ENCODE measurements around the gene SSTR3.
A peak's percentile ranks its signal among the peaks of the same experiment; 100 is the strongest.
"Not testable (repeated sequence)": the region's sequence is repeated elsewhere in the genome, so short reads cannot be mapped to it uniquely, and the experiment has no call there.

The SSTR3 gene

GRCh38 chr22:37179126-37179470 lies 33.2 kb downstream of the SSTR3 start:
- no peak for DNase-seq

GRCh38 chr22:37178350-37179125 lies 33.7 kb downstream of the SSTR3 start:
- no peak for DNase-seq

- DNase-seq: no peak
These were observed 34.5 kb downstream of the SSTR3 start for GRCh38 chr22:37177755-37178154.

DNA sequence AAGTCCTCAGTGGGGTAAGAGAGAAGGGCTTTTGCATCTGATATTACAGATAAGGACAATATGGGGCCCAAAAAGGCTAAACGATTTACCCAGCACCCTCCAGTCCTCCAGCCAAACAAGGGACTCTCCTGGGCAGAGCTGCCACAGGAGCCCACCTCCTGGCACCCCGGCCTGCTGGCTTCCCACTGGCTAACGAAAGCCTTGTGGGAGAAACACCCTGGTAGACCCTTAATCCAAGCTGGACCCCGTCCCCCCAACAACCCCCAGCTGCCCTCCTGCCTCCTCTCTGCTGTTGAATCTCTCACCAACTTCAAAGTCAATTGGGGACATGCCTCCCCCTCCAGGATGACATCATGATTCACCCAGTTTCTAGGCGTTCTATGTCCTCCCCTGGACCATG lies 35.1 kb downstream of the SSTR3 start:
- no peak for DNase-seq

DNA sequence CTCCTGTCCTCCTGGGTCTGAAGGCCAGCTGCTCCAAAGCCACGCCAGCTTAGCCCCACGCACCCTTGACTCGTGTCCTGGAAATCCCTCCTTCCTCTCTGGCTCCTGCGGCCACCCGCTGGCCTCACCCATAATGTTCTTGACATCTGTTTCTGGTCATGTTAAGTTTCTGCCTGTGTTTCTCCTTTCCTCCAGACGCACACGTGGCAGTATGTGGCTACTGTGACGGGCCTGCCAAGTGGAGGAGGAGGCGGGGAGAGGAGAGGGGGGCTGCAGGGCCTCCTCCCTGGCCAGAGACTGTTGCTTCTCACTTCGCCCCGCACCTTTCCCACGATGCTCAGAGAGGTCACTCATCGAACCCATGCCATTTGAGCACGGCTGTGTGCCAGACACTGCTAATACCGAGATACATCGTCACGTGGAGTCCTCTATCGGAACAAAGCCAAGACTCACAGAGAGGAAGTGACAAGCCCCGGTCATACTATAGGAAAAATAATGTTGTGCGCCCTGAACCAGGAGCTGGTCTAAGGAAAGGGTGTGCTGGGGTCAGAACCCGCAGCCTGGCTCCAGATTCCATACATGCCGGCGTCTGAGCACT lies 35.7 kb downstream of the SSTR3 start:
- DNase-seq: no peak

- no peak for DNase-seq
These were observed 36.6 kb downstream of the SSTR3 start for GRCh38 chr22:37175414-37176281.

DNA sequence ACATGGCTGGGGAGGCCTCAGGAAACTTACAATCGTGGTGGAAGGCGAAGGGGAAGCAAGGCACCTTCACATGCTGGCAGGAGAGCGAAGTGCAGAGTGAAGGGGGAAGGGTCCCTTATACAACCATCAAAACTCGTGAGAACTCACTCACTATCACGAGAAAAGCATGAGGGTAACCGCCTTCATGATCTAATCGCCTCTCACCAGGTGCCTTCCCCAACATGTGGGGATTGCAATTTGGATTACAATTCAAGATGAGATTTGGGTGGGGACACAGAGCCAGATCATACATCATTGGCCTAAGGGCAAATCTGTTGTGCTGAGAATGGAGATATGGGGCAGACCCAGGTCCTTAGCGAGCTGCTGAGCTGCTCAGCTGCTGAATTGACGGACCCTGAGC lies 37.3 kb downstream of the SSTR3 start:
- DNase-seq: no peak

- DNase-seq: no peak
These were observed 38.6 kb downstream of the SSTR3 start for GRCh38 chr22:37173709-37174108.

- DNase-seq: no peak
These were observed 39.7 kb downstream of the SSTR3 start for GRCh38 chr22:37172266-37173245.

DNA sequence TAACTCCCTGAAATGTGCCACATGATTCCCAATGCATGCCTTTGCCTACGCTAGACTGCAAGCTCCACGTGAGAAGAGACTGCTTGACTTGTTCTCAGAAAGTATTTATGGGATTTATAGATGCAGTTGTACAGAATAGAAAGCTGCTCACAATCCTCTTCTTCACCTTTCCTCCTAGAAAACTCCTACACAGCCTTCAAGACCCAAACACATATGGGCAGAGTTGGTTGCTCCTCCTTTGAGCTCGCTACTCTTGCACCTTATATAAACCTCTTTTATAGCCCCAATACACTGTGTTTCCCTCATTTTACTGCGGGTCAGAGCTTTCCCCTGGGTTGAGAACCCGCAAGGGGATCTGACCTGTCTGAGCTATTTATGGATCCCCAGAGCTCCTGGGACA lies 40.6 kb downstream of the SSTR3 start:
- DNase-seq: no peak

GRCh38 chr22:37170689-37171405 lies 41.4 kb downstream of the SSTR3 start:
- not testable (repeated sequence) for DNase-seq

GRCh38 chr22:37169947-37170688 lies 42.2 kb downstream of the SSTR3 start:
- no peak for DNase-seq

GRCh38 chr22:37169406-37169805 lies 42.9 kb downstream of the SSTR3 start:
- DNase-seq: no peak

GRCh38 chr22:37167981-37168647 lies 44.2 kb downstream of the SSTR3 start:
- no peak for DNase-seq

GRCh38 chr22:37167176-37167980 lies 44.9 kb downstream of the SSTR3 start:
- no peak for DNase-seq

DNA sequence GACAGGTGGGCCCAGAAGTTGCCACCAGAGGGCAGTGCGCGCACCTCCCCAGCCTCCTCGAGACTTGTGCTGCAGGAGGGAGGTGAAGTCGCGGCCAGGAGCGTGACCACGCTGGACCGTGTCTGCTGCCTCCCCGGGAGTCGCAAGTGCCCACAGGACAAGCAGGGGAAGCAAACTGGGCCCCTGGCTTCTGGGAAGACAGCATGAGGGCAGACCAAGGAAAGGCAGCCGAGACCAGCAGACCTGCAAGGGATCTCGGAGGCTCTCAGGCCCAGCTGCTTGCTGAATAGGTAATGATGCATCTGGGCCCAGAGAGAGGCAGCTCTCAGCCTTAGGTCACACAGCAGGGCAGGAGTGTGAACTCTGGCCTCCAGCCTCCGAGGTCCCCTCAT lies 45.6 kb downstream of the SSTR3 start:
- DNase-seq: peak; percentile 84

GRCh38 chr22:37165940-37166674 lies 46.2 kb downstream of the SSTR3 start:
- peak; percentile 31 for DNase-seq

DNA sequence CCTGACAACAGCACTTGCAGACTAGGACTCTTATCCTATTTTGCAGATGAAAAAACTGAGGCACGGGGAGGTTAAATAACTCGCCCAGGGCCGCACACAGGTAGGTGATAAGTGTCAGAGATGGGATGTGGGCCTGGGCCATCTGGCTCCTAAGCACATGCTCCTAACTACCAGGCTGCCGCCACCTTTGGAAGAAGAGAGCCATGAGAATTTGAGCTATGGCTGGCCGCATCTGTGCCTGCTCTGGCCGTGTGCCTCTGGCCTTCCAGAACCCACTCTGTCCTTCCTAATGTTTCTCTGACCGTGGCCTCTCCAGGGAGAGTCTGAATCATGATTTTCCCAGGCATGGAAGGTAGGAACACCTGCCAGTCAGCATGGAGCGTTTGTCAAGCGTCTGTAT lies 47.2 kb downstream of the SSTR3 start:
- DNase-seq: no peak

DNA sequence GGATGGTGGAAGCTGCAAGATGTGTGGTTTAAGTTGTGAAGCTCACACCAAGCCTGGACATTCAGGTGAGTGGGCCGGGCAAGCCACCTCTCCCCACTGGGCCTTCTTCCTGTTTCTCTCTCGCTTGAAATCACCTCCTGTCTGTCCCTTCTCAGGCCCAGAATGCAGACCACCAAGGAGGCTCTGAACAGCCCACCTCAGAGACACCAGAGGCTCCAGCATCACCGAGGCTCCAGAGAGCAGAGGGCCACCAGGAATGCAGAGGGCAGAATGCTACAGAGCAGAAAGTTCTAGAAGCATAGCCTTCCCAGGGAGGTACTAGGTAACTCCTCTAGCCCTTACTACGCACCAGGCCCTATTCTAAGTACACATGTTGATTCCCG lies 47.8 kb downstream of the SSTR3 start:
- no peak for DNase-seq

Data from CD4-positive, alpha-beta T cell treated with Interleukin-21 for 1 hour (primary cell).